Anterior cingulate cortex (tissue), 58 donors: ENCODE results near the gene ADGRD1.

ENCODE experiments used
- DNase-seq, 58 donors: peaks; one replicate each; lab custom pipeline; 2025; lab: John Stamatoyannopoulos, UW

The ADGRD1 gene

DNA sequence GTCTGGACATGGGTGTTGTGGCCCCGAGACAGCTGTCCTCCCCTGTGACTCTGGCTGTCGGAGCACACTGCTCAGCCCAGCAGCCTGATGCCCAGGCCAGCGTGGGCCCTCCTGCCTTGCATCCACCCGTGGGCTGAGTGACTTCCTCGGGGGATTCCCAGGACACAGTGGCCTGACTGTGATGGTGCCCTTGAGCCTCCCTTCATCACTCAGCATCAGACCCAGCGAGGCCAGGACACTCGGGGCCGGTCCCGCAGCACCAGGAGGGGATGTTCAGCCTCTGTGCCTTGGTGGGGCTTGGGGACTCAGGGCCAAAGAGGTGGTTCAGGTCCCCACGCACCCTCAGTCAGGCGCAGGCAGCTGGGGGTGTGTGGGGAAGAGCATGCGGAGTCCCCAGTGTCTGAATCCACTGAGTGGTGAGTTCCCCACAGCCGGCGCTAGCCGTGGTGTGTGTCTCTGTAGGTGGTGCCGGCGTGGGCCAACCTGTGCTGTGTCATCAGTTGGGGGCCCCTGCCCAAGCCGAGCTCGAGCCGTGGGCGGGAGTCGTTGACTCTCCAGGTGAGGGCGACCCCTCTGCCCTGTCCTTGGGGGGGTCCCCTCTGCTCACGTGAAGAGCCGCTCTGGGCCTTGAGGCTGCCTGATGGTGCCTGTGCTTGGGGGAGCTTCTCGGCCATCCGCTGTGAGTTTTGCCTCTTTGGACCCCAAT lies 185.8 kb downstream of the ADGRD1 start:
- DNase-seq: no peak

- no peak for DNase-seq
Observed at GRCh38 chr12:131140069-131140435, 186.3 kb downstream of the ADGRD1 start.

- no peak for DNase-seq
Observed at GRCh38 chr12:131140697-131141096, 187.0 kb downstream of the ADGRD1 start.

- no peak for DNase-seq
Observed at GRCh38 chr12:131141514-131141913, 187.8 kb downstream of the ADGRD1 start.

GRCh38 chr12:131142891-131143657 lies 189.4 kb downstream of the ADGRD1 start:
- peak in 4 of 58 donors; percentile 8 to 58 (median 15) for DNase-seq

- DNase-seq: no peak
Observed at GRCh38 chr12:131146173-131146675, 192.5 kb downstream of the ADGRD1 start.

DNA sequence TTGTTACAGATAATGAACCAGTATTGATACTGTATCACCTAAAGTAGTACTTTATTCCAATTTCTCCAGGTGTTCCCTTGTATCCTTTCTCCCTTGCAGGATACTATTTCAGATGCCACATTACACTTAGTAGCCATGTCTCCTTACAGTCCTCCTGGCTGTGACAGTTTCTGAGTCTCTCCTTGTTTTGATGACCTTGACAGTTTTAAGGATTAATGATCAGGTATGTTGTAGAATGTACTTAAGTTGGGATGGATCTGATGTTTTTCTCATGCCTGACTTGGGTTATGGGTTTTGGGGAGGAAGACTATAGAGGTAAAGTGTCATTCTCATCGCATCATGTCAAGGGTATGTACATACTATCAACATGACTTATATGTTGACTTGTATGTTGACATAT lies 193.6 kb downstream of the ADGRD1 start:
- no peak for DNase-seq

DNA sequence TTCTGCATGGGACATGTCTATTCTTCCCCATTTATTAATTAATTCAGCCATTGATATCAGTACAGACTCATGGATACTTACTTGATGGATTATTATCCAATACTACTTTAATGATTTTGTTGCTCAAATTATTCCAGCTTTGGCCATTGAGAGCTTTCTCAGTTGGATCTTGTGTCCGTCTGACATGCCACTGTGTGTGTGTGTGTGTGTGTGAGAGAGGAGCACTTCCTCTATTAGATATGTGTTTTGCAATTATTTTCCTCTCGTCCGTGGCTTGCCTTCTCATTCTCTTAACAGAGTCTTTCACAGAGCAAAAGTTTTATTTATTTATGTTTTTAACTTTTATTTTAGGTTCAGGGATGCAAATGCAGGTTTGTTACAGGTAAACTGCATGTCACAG lies 194.2 kb downstream of the ADGRD1 start:
- no peak for DNase-seq

GRCh38 chr12:131151558-131152345 lies 198.0 kb downstream of the ADGRD1 start:
- DNase-seq: no peak

GRCh38 chr12:131152587-131152986 lies 198.9 kb downstream of the ADGRD1 start:
- DNase-seq: no peak

GRCh38 chr12:131153016-131153415 lies 199.3 kb downstream of the ADGRD1 start:
- DNase-seq: no peak

GRCh38 chr12:131153956-131154355 lies 200.2 kb downstream of the ADGRD1 start:
- DNase-seq: no peak

DNA sequence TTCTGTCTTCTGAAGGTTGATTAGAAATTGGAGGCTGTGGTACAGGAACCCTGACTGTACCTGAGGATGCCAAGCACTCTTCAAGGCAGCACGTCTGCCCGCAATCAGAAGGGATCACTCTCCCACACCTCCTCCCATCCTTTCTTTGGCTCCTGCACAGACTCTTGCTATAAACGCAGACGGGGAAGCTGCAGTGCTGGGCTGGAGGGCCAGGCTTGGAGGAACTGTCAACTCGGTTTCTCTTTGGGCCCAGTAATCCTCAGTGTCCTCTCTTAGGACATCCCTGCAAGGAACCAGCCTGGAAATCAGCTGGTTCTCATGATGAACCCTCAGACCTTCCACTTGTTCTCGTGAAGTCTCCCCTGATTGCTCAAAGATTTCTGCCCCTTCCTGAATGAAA lies 201.4 kb downstream of the ADGRD1 start:
- DNase-seq: no peak

DNA sequence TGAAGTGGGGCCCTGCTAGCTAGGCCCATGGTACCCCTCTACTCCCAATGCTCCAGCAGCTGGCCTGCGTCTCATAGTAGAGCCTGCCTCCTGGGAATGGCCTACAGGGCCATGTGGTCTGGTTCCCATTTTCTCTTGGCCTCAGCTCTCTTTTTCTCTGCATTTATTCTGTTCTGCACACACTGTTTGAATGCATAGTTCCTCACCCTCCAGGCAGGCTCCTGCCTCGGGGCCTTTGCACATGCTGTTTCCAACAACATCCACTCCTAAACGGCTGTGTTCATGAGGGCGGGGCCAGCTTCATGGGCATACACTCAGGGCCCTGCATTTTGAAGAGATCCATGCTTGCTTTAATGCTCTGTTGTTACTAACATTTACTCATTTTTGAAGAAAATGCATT lies 204.0 kb downstream of the ADGRD1 start:
- no peak for DNase-seq

DNA sequence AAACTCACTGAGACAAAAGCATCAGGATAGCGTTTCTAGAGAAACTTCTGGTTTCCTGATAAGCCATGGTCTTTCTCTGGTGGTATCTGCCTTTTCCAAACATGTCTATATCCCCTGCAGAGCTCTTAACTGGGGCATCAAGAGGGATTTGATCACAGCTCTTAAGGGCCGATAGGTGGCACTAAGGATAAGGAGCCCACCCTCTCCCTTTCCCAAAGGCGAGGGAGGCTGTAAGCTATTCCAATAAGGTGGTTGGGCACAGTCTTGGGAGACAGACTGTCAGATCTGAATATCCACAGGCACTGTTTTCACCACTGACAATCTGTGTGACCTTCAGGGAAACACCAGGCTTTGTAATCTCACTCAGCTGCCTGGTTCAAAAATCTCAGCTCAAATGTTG lies 206.0 kb downstream of the ADGRD1 start:
- DNase-seq: no peak

- no peak for DNase-seq
Observed at GRCh38 chr12:131162113-131162512, 208.4 kb downstream of the ADGRD1 start.

- no peak for DNase-seq
Observed at GRCh38 chr12:131163189-131163738, 209.6 kb downstream of the ADGRD1 start.

GRCh38 chr12:131164096-131164872 lies 210.6 kb downstream of the ADGRD1 start:
- DNase-seq: no peak

DNA sequence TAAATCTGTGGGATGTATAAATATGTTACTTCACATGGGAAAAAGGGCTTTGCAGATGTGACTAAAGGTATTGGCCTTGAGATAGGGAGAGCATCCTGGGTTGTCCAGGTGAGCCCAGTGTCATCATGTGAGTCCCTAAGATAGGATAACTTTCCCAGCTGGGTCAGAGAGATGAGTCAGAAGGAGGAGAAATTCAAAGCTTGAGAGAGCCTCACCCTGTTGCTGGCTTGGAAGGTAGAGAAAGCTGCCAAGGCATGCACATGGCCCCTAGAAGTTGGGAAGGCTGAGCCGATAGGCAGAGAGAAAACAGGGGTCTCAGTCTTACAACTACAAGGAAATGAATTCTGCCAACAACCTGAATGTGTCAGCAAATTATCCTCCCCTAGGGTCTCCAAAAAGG lies 213.0 kb downstream of the ADGRD1 start:
- DNase-seq: no peak

DNA sequence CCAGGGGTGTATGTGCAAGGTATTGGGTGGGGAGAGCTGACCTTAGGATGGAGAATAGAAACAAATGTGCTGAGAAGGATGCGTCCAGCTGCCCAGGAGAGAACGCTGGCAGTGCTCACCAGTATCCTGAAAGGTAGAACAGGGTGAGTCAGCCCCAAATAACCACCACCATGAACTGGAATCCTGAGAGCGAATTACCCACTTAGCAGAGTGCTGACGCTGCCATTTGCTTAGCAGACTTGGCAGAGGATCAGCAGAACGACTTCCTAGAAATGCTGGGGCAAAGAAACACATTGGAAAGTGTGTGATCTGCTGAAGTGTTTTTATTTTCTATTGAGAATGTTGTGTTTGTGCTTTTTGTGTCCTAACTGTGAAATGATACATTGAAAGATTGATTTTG lies 213.6 kb downstream of the ADGRD1 start:
- DNase-seq: peak in 8 of 58 donors; percentile 4 to 69 (median 25)
